ENCODE data around the gene PRKCE. TPM values are rescaled to one million over a fixed set of nuclear protein-coding genes. Genes with fewer than 3 reads are reported as not detected.

Gene PRKCE
- total and polyA plus RNA-seq, 2 donors (not counting 3 experiments of a cell fraction or from before 2014, with no cell fraction given): 27.9 to 33.9 TPM

GRCh38 chr2:45650851-45651414, 542 bp upstream of the PRKCE start:
- BruUV-seq (replicated peaks): no TSS peak
- Histone ChIP-seq H3K9me1 (replicated peaks; ENCODE audit: control insufficient read depth, extremely low read depth, insufficient read depth, low read length) (no peaks in the 10 kb centered on the region), H3K9me3 (replicated peaks; ENCODE audit: control insufficient read depth, insufficient read depth, low read length) (no peaks in the 10 kb centered on the region), H2AFZ (ENCODE audit: low read depth, low read length) (peak overlapping the region; percentile 92), H3K36me3 (ENCODE audit: control insufficient read depth in 2 of 2, extremely low read depth in 1 of 2, insufficient read depth in 2 of 2, low read length in 2 of 2) (no peaks in the 10 kb centered on the region), H3K9ac (replicated peaks; ENCODE audit: extremely low read depth, insufficient read depth, low read length) (peak overlapping the region; percentile 86), H3K79me2 (ENCODE audit: control insufficient read depth, insufficient read depth, low read length) (peaks cover 6% of the 10 kb centered on the region), H3K4me3 (replicated peaks in 1 of 3; ENCODE audit: insufficient read depth in 1 of 3, low read depth in 1 of 3, low read length in 3 of 3) (peak overlapping the region; percentile 81 to 98 (median 88)), H3K27me3 (ENCODE audit: control insufficient read depth in 2 of 2, insufficient read depth in 2 of 2, low read length in 2 of 2) (no peaks in the 10 kb centered on the region), H3K27ac (ENCODE audit: insufficient read depth, low read depth, low read length) (peak overlapping the region; percentile 76), H3K4me1 (ENCODE audit: control insufficient read depth, extremely low read depth, insufficient read depth, low read length) (peaks cover 16% of the 10 kb centered on the region), H4K20me1 (replicated peaks; ENCODE audit: control insufficient read depth, extremely low read depth, insufficient read depth, low read length) (no peaks in the 10 kb centered on the region), H3K4me2 (ENCODE audit: insufficient read depth, low read length) (peak overlapping the region; percentile 91)
- peak; percentile 96 for DNase-seq (ENCODE audit: low read depth, low spot score)
- no peak for TF ChIP-seq JUN (IDR thresholded peaks at IDR 0.05; ENCODE audit: borderline replicate concordance, insufficient read depth, insufficient read length, low read depth)
- peak; percentile 86 for TF ChIP-seq POLR2AphosphoS5 (IDR thresholded peaks at IDR 0.05; ENCODE audit: insufficient read depth, low read depth, low read length)
- peak; percentile 86 for TF ChIP-seq POLR2A (IDR thresholded peaks at IDR 0.05; ENCODE audit: low read depth, low read length)
- no peak for TF ChIP-seq GATA2 (IDR thresholded peaks at IDR 0.05; ENCODE audit: insufficient read depth, insufficient read length, low read depth, low read length)
- peak; percentile 83 for TF ChIP-seq MYC (IDR thresholded peaks at IDR 0.05; ENCODE audit: low read depth, low read length)
- peak; percentile 49 for TF ChIP-seq MAX (IDR thresholded peaks at IDR 0.05; ENCODE audit: insufficient read depth, insufficient read length)
- TF ChIP-seq CTCF (IDR thresholded peaks at IDR 0.05; ENCODE audit: extremely low read depth in 1 of 2, insufficient read depth in 1 of 2, low read depth in 1 of 2, low read length in 2 of 2): peak; percentile 35 to 49
- dilution Hi-C loops (cut with MboI; ENCODE audit: extremely low pct_ligation_motif_present, low sequenced_read_pairs): no loop called here
- FAIRE-seq: peak; percentile 88
- ChIA-PET POLR2A (interaction anchor here (0.7 to 1.3 kb wide), 3 partner anchors 18 to 231 kb away, joined by 3 read pairs; no protein-coding TSS in a partner anchor), CTCF (interaction anchor here (0.6 to 5.9 kb wide), 15 partner anchors 30 to 293 kb away, joined by 3 to 66 read pairs (median 4); partner anchors contain the start of gene SRBD1)
- intact Hi-C loops (cut with micrococcal nuclease): loop anchor here (1.0 to 2.0 kb wide), 3 partner anchors 127 to 810 kb away; no protein-coding TSS in a partner anchor
